Type B pancreatic cell (in vitro differentiated cells): ENCODE results near the gene NOTCH1. TPM values are rescaled to one million over a fixed set of nuclear protein-coding genes. Genes with fewer than 3 reads are reported as not detected.

Experiments
- DNase-seq: peaks from one replicate; pipeline ENCODE4 v3.0.0; 2021; ENCODE audit warnings: mixed read lengths; ENCODE audit not compliant: unreplicated experiment; ENCODE audit errors: extremely low spot score
- H3K27ac Mint-ChIP-seq: 2 replicates; pipeline ENCODE4 v1.8.0; 2021; ENCODE audit warnings: mild to moderate bottlenecking, mixed read lengths
- H3K27me3 Mint-ChIP-seq: 2 replicates; pipeline ENCODE4 v1.8.0; 2021; ENCODE audit warnings: mixed read lengths
- H3K36me3 Mint-ChIP-seq: 2 replicates; pipeline ENCODE4 v1.8.0; 2021; ENCODE audit warnings: mixed read lengths
- H3K4me1 Mint-ChIP-seq: one replicate; pipeline ENCODE4 v1.8.0; 2021; ENCODE audit warnings: mixed read lengths; ENCODE audit not compliant: unreplicated experiment
- H3K4me3 Mint-ChIP-seq: 2 replicates; pipeline ENCODE4 v1.8.0; 2021; ENCODE audit warnings: mild to moderate bottlenecking, mixed read lengths
- H3K9me3 Mint-ChIP-seq: 2 replicates; pipeline ENCODE4 v1.8.0; 2021; ENCODE audit warnings: mixed read lengths
- CTCF ChIP-seq: fragments of 200-600 bp; sonication (generic); conservative IDR thresholded peaks from 2 replicates; pipeline ENCODE4 v1.5.0; 2021; ENCODE audit warnings: antibody characterized with exemption, mild to moderate bottlenecking
- microRNA-seq: library from miRNA; unstranded; fragments of <30 nt; microRNA quantifications from one replicate; pipeline ENCODE4, GENCODE V29; 2020
- total RNA-seq: library from RNA; stranded (reverse); gene quantifications from 2 replicates; pipeline ENCODE4 v1.2.1, GENCODE V29; 2021; ENCODE audit warnings: low replicate concordance

The NOTCH1 gene
- total RNA-seq, 1 donor from 2014 or later: 53.1 TPM

GRCh38 chr9:136448655-136449054 lies 97.2 kb downstream of the NOTCH1 start:
- Mint-ChIP-seq H3K4me3 (no peak overlapping the region), H3K36me3 (peaks cover 17% of the 10 kb centered on the region), H3K9me3 (no peaks in the 10 kb centered on the region), H3K27me3 (no peaks in the 10 kb centered on the region), H3K4me1 (no peaks in the 10 kb centered on the region), H3K27ac (no peak overlapping the region)
- TF ChIP-seq CTCF: no peak
- DNase-seq: no peak

GRCh38 chr9:136447173-136447778 lies 98.6 kb downstream of the NOTCH1 start:
- H3K9me3 Mint-ChIP-seq: no peaks in the 10 kb centered on the region
- no peak overlapping the region for H3K4me3 Mint-ChIP-seq
- no peak for DNase-seq
- no peaks in the 10 kb centered on the region for H3K4me1 Mint-ChIP-seq
- no peak overlapping the region for H3K27ac Mint-ChIP-seq
- peaks cover 19% of the 10 kb centered on the region for H3K36me3 Mint-ChIP-seq
- H3K27me3 Mint-ChIP-seq: no peaks in the 10 kb centered on the region
- TF ChIP-seq CTCF: no peak

GRCh38 chr9:136445799-136446198 lies 100.0 kb downstream of the NOTCH1 start:
- H3K27ac Mint-ChIP-seq: no peak overlapping the region
- no peak for TF ChIP-seq CTCF
- H3K4me1 Mint-ChIP-seq: no peaks in the 10 kb centered on the region
- H3K9me3 Mint-ChIP-seq: no peaks in the 10 kb centered on the region
- no peak overlapping the region for H3K4me3 Mint-ChIP-seq
- DNase-seq: no peak
- H3K36me3 Mint-ChIP-seq: peaks cover 19% of the 10 kb centered on the region
- no peaks in the 10 kb centered on the region for H3K27me3 Mint-ChIP-seq

Small RNA genes within 50 kb of the gene (microRNA-seq; reads per million reads assigned to microRNA genes)
- not detected for gene MIR4673
- not detected for gene MIR4674

Other genes with a start within 250 kb of the NOTCH1 start
- 0.69 and 0.70 TPM in 2 replicates for gene CCDC187, start 242.0 kb downstream of the NOTCH1 start, total RNA-seq
- gene GPSM1, start 218.5 kb downstream of the NOTCH1 start, total RNA-seq: 29.2 and 56.2 TPM in 2 replicates
- gene DNLZ, start 182.3 kb downstream of the NOTCH1 start, total RNA-seq: 10.4 and 14.0 TPM in 2 replicates
- gene CARD9, start 172.4 kb downstream of the NOTCH1 start, total RNA-seq: 2.0 and 2.6 TPM in 2 replicates
- gene SNAPC4, start 145.9 kb downstream of the NOTCH1 start, total RNA-seq: 14.4 and 15.7 TPM in 2 replicates
- gene ENTR1, start 135.4 kb downstream of the NOTCH1 start, total RNA-seq: 49.4 and 77.9 TPM in 2 replicates
- gene PMPCA, start 135.4 kb downstream of the NOTCH1 start, total RNA-seq: 68.1 and 72.1 TPM in 2 replicates
- 13.8 and 24.0 TPM in 2 replicates for gene INPP5E, start 106.2 kb downstream of the NOTCH1 start, total RNA-seq
- gene SEC16A, start 63.0 kb downstream of the NOTCH1 start, total RNA-seq: 74.6 and 95.0 TPM in 2 replicates
- gene EGFL7, start 116.9 kb upstream of the NOTCH1 start, total RNA-seq: 20.7 and 25.5 TPM in 2 replicates
- 47.8 and 75.3 TPM in 2 replicates for gene AGPAT2, start 141.4 kb upstream of the NOTCH1 start, total RNA-seq
- 40.8 and 48.7 TPM in 2 replicates for gene DIPK1B, start 166.5 kb upstream of the NOTCH1 start, total RNA-seq
- not detected in 2 replicates for gene LCN10, start 196.9 kb upstream of the NOTCH1 start, total RNA-seq
- gene LCN6, start 202.5 kb upstream of the NOTCH1 start, total RNA-seq: not detected in 2 replicates
- gene LCN8, start 212.2 kb upstream of the NOTCH1 start, total RNA-seq: not detected in 2 replicates
- gene LCN15, start 218.5 kb upstream of the NOTCH1 start, total RNA-seq: 0.77 and 0.93 TPM in 2 replicates
- gene TMEM141, start 245.3 kb upstream of the NOTCH1 start, total RNA-seq: 62.3 and 98.6 TPM in 2 replicates